Measurements from ENCODE around the gene SLC2A4RG.

SLC2A4RG gene, protein sequence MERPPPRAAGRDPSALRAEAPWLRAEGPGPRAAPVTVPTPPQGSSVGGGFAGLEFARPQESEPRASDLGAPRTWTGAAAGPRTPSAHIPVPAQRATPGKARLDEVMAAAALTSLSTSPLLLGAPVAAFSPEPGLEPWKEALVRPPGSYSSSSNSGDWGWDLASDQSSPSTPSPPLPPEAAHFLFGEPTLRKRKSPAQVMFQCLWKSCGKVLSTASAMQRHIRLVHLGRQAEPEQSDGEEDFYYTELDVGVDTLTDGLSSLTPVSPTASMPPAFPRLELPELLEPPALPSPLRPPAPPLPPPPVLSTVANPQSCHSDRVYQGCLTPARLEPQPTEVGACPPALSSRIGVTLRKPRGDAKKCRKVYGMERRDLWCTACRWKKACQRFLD

DNA sequence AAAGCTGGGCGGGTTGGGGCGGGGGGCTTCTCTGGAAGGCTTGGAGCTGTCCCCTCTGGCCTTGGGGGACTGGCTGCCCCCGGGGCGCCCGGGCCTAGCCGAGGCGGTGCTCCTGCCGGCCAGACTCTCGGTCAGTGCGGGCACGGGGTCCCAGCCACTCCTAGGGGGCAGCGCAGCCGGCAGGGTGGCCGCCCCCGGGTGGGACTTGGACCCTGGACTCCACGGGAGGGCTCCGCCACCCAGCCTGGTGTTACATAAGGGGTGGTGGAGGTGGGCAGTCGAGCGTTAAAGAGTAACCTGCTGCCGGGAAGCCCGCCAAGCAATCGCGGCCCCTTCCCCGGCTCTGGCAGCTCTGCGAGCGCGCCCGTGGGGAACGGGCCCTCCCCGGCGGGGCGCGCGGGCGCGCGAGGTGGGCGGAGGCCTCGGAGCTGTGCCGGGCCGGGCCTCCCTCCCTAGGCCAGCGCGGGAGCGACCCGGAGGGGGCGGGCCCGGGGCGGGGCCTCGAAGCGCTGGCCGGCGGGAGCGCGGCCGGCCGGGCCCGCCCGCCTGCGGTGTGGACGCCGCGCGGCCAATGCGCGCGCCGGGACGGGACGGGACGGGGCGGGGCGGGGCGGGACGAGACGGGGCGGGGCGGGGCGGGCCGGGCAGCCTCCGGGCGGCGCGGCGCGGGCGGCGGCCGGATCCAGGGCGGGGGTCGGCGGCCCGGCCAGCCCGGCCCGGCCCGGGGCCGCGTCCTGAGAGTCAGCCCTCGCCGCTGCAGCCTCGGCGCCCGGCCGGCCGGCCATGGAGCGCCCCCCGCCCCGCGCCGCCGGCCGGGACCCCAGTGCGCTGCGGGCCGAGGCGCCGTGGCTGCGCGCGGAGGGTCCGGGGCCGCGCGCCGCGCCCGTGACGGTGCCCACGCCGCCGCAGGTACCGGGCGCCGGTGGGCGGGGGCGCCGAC, at the start of gene SLC2A4RG:
SLC2A4RG (plus strand) TSS at position 647 of the 940 bp plus-strand sequence; CDS start at position 784, 137 bp downstream.
- DNase-seq, result peak; percentile 86

DNA sequence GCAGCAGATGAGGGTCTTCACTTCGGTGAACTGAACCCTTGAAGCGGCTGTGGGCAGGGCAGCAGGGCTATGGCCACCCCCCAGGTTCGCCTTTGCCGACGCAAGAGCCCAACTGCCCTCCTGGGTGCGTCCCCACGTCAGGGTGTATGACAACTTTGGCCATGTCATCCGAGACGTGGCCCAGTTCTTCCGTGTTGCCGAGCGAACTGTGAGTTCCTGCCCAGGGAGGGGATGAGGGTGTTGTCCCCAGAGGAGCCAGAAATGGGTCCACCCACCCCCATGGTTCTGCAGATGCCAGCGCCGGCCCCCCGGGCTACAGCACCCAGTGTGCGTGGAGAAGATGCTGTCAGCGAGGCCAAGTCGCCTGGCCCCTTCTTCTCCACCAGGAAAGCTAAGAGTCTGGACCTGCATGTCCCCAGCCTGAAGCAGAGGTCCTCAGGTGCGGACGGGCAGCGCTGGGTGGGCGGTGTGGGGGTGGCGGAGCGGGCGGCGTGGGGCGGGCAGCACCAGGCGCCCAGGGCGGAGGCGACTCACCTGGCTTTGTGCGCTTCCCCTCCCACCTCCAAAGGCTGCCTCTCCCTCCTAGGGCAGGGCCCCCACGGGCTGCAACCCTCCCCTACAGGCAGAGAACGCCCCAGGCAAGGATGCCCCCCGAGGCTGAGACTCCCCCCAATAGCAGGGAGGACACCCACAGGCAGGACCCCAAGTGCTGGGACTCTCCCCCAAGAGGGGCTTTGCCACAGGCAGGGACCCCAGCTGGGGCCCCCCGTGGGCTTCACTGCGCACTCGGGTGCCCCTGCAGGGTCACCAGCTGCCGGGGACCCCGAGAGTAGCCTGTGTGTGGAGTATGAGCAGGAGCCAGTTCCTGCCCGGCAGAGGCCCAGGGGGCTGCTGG, 49.3 kb upstream of the SLC2A4RG start:
- DNase-seq, result no peak

DNA sequence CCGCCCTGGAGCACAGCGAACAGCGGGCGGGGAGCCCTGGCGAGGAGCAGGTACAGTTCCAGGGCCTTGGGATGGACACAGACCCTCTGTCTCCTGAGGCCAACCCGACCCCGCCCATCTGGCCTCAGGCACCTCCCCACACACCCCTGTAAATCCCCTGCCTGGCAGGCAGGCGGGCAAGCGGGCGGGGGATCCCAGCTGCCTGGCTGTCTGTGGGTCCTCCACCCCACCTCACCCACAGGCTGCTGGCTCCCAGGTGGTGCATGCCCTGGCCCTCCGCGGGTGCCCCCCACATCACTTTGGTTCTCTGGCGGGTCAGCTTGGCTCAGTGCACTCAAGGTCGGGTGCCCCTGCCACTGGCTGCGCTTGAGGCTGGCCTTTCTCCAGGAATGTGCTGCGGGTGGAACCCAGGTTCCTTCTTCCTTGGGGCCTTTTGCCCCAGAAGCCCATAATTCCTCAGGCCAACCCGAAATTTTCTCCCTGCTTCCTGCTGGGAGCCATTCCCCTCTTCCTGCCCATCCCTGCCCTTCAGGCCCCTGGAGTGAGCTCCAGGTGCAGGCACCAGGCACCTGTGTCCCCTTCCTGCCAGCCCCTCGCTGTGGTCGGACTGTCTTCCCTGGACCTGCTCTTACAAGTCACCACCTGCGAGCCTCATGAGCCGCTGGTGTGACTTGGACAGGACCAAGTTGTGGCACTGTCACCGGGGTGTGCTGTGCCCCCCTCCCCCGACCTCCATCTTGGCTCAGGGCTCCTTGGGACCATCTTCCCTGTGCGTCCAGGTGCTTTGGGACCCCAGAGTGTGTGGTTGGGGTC, 48.5 kb upstream of the SLC2A4RG start:
- no peak for DNase-seq

GRCh38 chr20:63691711-63692435, 47.7 kb upstream of the SLC2A4RG start:
- DNase-seq, result no peak

- no peak for DNase-seq
These were observed 47.0 kb upstream of the SLC2A4RG start for GRCh38 chr20:63692436-63693082.

GRCh38 chr20:63693083-63693732, 46.4 kb upstream of the SLC2A4RG start:
- DNase-seq, result no peak

DNA sequence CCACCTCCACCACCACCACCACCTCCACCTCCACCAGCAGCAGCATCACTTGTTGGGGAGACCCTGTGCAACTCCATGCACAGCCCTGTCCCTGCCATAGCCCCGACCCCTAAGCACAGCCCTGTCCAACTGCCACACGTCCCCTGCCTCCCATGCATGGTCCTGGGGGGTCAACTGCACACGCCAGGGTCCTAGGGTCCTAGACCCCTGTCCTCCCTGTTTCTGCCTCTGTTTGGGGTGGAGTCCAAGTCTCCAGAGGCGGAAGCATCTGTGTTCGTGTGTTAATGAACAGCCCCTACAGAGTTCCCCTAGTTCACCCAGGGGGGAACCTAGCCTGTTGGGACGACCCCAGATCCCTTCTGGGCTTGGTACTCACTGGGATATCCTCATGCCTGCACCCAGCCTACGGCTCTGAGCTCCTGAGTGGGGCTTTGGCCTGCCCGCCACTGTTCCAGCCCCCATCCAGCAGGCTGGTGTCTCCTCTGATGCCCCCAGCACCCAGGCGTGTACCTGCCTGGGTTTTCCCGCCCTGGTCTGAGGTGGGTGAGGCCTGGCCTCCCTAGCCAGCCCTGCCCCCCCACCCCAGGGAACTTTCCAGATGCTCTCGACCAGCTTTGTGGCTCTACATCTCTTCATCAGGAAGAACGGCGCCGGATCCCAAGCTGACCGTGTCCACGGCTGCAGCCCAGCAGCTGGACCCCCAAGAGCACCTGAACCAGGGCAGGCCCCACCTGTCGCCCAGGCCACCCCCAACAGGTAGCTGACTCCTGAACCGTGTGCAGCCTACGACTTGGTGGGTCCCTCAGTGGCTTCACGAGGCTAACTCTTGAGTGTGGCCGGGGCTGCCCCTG, 45.6 kb upstream of the SLC2A4RG start:
- DNase-seq, result no peak

- no peak for DNase-seq
These were observed 44.8 kb upstream of the SLC2A4RG start for GRCh38 chr20:63694584-63695423.

DNA sequence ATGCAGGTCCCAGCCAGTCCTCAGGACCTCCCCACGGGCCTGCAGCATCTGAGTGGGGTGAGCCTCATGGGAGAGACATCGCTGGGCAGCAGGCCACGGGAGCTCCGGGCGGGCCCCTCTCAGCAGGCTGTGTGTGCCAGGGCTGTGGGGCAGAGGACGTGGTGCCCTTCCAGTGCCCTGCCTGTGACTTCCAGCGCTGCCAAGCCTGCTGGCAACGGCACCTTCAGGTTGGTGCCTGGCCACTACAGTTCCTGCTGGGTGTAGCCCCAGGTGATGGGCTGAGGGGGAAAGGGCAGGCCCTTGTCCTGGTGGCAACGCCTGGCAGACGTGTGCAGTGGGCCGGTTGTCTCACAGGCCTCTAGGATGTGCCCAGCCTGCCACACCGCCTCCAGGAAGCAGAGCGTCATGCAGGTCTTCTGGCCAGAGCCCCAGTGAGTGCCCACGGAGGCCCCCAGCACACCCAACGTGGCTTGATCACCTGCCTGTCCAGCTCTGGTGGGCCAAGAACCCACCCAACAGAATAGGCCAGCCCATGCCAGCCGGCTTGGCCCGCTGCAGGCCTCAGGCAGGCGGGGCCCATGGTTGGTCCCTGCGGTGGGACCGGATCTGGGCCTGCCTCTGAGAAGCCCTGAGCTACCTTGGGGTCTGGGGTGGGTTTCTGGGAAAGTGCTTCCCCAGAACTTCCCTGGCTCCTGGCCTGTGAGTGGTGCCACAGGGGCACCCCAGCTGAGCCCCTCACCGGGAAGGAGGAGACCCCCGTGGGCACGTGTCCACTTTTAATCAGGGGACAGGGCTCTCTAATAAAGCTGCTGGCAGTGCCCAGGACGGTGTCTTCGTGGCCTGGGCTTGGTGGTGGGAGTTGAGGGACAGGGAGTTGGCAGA, 43.9 kb upstream of the SLC2A4RG start:
- no peak for DNase-seq

DNA sequence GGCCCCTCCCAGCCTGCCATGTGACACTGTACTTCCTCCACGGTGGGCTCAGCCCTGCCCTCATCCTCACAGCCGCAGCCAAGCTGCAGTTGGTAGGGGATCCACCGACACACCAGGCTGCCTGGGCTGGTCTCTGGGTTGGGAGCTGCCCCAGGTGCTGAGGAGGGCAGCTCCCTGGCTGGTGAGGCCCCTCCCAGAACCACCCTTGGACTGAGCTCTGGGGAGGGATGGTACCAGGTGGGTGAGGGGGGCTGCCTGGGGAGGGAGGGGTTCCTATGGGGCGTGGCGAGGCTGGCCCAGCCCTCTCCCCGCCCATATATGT, 43.3 kb upstream of the SLC2A4RG start:
- no peak for DNase-seq

- DNase-seq, result no peak
These were observed 42.8 kb upstream of the SLC2A4RG start, which contains the start of gene TNFRSF6B for GRCh38 chr20:63696628-63697356. TNFRSF6B (plus strand) TSS chr20:63696652; CDS start chr20:63696768, 116 bp downstream.

- no peak for DNase-seq
These were observed 42.2 kb upstream of the SLC2A4RG start for GRCh38 chr20:63697357-63697867.

- no peak for DNase-seq
These were observed 41.6 kb upstream of the SLC2A4RG start for GRCh38 chr20:63697868-63698545.

DNA sequence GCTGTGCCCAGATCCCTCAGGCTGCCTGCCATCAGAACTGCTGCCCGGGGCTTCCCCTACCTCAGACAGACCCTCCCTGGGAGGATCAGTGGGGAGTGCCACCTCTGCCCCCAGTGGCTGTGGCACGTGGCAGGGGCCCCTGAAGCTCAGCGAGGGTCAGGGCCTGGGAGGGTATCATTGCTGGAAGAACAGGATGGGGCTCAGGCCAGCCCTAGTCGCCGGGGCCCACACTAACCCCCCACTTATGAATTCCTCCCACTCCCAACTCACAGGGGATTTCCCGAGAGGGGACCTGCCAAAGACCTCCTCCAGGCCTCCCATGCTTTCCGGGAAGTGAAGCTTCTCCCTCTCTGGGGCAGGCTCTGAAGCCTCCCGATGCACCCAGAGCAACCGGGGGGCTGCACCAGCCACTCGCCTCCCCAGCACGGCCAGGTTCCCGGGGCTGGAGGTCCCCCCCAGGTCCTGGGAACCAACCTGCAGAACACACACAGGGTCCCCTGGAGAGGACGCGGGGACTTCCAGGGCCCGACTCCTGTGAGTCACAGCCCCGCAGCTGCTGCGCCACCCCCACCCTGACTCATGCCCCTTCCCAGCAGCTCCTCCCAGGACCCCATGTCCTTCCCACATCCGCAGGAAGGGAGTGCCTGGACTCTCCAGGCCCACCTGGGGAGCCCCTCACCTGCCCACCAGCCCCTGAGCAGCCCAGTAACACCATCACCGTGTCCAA, 40.7 kb upstream of the SLC2A4RG start:
- no peak for DNase-seq
